CD4-positive, alpha-beta T cell treated with Interferon gamma for 1 hour (primary cell): ENCODE results near the gene KERA.
"Not testable (repeated sequence)": the region's sequence is repeated elsewhere in the genome, so short reads cannot be mapped to it uniquely, and the experiment has no call there.

ENCODE experiments used
- DNase-seq: peaks from one replicate; pipeline ENCODE4 v3.0.0-alpha.2; 2020

Gene KERA

GRCh38 chr12:91057368-91058165 is at the start of gene KERA:
TSS of gene KERA (minus strand) at chr12:91058024. CDS start at chr12:91056281, 1,743 bp downstream.
- no peak for DNase-seq

- DNase-seq = no peak
Measured at GRCh38 chr12:91106283-91106682, 48.5 kb upstream of the KERA start.

GRCh38 chr12:91105807-91106206 is 48.0 kb upstream of the KERA start:
- DNase-seq = no peak

- DNase-seq = no peak
Measured at GRCh38 chr12:91104812-91105466, 47.1 kb upstream of the KERA start.

GRCh38 chr12:91103624-91104023 is 45.8 kb upstream of the KERA start:
- DNase-seq = no peak

GRCh38 chr12:91103101-91103500 is 45.3 kb upstream of the KERA start:
- no peak for DNase-seq

GRCh38 chr12:91100906-91101305 is 43.1 kb upstream of the KERA start:
- no peak for DNase-seq

- no peak for DNase-seq
Measured at GRCh38 chr12:91099836-91100235, 42.0 kb upstream of the KERA start.

- DNase-seq = no peak
Measured at GRCh38 chr12:91099341-91099740, 41.5 kb upstream of the KERA start.

GRCh38 chr12:91098941-91099340 is 41.1 kb upstream of the KERA start:
- DNase-seq = no peak

- no peak for DNase-seq
Measured at GRCh38 chr12:91098461-91098860, 40.6 kb upstream of the KERA start.

GRCh38 chr12:91094957-91095356 is 37.1 kb upstream of the KERA start:
- no peak for DNase-seq

GRCh38 chr12:91094032-91094662 is 36.3 kb upstream of the KERA start:
- no peak for DNase-seq

- no peak for DNase-seq
Measured at GRCh38 chr12:91093341-91093740, 35.5 kb upstream of the KERA start.

GRCh38 chr12:91091916-91092715 is 34.3 kb upstream of the KERA start:
- no peak for DNase-seq

- not testable (repeated sequence) for DNase-seq
Measured at GRCh38 chr12:91089953-91090352, 32.1 kb upstream of the KERA start.

GRCh38 chr12:91080041-91080440 is 22.2 kb upstream of the KERA start:
- DNase-seq = no peak

- DNase-seq = no peak
Measured at GRCh38 chr12:91078501-91078900, 20.7 kb upstream of the KERA start.

- no peak for DNase-seq
Measured at GRCh38 chr12:91077228-91077954, 19.6 kb upstream of the KERA start.

- no peak for DNase-seq
Measured at GRCh38 chr12:91074851-91075250, 17.0 kb upstream of the KERA start.

- DNase-seq = no peak
Measured at GRCh38 chr12:91074154-91074709, 16.4 kb upstream of the KERA start.

- no peak for DNase-seq
Measured at GRCh38 chr12:91073426-91073825, 15.6 kb upstream of the KERA start.
